Measurements from ENCODE around the gene ASB2.

ASB2 gene

GRCh38 chr14:93978735-93979134 lies 2.4 kb upstream of the ASB2 start:
- DNase-seq (ENCODE audit: low read depth) = no peak

- DNase-seq (ENCODE audit: low read depth) = peak; percentile 48
Measured at GRCh38 chr14:93977790-93978581, 1.6 kb upstream of the ASB2 start.

- no peak for DNase-seq (ENCODE audit: low read depth)
Measured at GRCh38 chr14:93977171-93977570, 801 bp upstream of the ASB2 start.

- no peak for DNase-seq (ENCODE audit: low read depth)
Measured at GRCh38 chr14:93975791-93976476, 436 bp downstream of the ASB2 start.

- no peak for DNase-seq (ENCODE audit: low read depth)
Measured at GRCh38 chr14:93974833-93975232, 1.5 kb downstream of the ASB2 start.

- no peak for DNase-seq (ENCODE audit: low read depth)
Measured at GRCh38 chr14:93974299-93974698, 2.1 kb downstream of the ASB2 start.

- DNase-seq (ENCODE audit: low read depth) = no peak
Measured at GRCh38 chr14:93973607-93974006, 2.8 kb downstream of the ASB2 start.

- no peak for DNase-seq (ENCODE audit: low read depth)
Measured at GRCh38 chr14:93972618-93973205, 3.7 kb downstream of the ASB2 start.

GRCh38 chr14:93971635-93972027 lies 4.7 kb downstream of the ASB2 start:
- DNase-seq (ENCODE audit: low read depth) = no peak

- DNase-seq (ENCODE audit: low read depth) = no peak
Measured at GRCh38 chr14:93970965-93971634, 5.3 kb downstream of the ASB2 start.

- no peak for DNase-seq (ENCODE audit: low read depth)
Measured at GRCh38 chr14:93970585-93970964, 5.8 kb downstream of the ASB2 start.

- no peak for DNase-seq (ENCODE audit: low read depth)
Measured at GRCh38 chr14:93969082-93969828, 7.1 kb downstream of the ASB2 start.

- no peak for DNase-seq (ENCODE audit: low read depth)
Measured at GRCh38 chr14:93967637-93968250, 8.6 kb downstream of the ASB2 start.

- DNase-seq (ENCODE audit: low read depth) = no peak
Measured at GRCh38 chr14:93965946-93966474, 10.4 kb downstream of the ASB2 start.

- DNase-seq (ENCODE audit: low read depth) = no peak
Measured at GRCh38 chr14:93965287-93965821, 11.0 kb downstream of the ASB2 start.

GRCh38 chr14:93964820-93965286 lies 11.5 kb downstream of the ASB2 start:
- DNase-seq (ENCODE audit: low read depth) = no peak

GRCh38 chr14:93964281-93964680 lies 12.1 kb downstream of the ASB2 start:
- no peak for DNase-seq (ENCODE audit: low read depth)

GRCh38 chr14:93963692-93964091 lies 12.7 kb downstream of the ASB2 start:
- DNase-seq (ENCODE audit: low read depth) = no peak

GRCh38 chr14:93962701-93963601 lies 13.4 kb downstream of the ASB2 start:
- DNase-seq (ENCODE audit: low read depth) = no peak

GRCh38 chr14:93961620-93962019 lies 14.8 kb downstream of the ASB2 start:
- DNase-seq (ENCODE audit: low read depth) = no peak

Measured in stimulated activated CD8-positive, alpha-beta memory T cell treated with anti-CD3 and anti-CD28 coated beads, Interleukin-7, amount 100 ng/mL, for 24 hours (primary cell).